HTR-8/SVneo (cell line): ENCODE results near the gene KCNS3.

ENCODE experiments used
- DNase-seq: peaks from one replicate; pipeline ENCODE4 v3.0.0; 2011; ENCODE audit warnings: low spot score, mixed read lengths; ENCODE audit not compliant: insufficient read length
- FAIRE-seq: peaks from 2 replicates; lab custom pipeline; 2011; peaks lifted over from hg19 to GRCh38; lab: Jason Lieb, UNC

Gene KCNS3

GRCh38 chr2:17876590-17876989 lies 1.9 kb upstream of the KCNS3 start:
- no peak for DNase-seq

DNA sequence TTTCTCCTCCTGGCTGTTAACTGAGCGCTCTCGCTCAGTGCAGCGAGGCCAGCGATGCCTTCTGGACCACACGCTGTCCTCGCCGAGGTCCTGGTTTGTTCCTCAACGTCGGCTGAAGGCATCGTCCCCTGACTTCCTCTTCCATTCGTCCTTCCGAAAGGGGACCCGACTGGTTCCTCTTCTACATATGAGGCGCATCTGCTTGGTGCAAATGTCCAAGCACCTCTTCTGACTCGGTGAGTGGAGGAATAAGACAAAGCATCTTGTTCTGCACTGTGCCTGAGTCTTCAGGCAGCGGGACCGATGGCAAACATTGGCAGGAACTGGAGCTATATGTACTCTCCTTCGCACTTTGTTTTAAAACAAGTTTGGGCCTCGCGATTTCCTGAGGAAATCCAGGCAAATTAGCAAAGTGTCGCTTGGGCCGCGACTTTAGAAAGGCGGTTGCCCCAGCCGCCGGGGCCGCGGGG lies 621 bp upstream of the KCNS3 start:
- FAIRE-seq (no peak), DNase-seq (no peak)

More at GRCh38 chr2:17876590-17876989, 1.9 kb upstream of the KCNS3 start:
- no peak for FAIRE-seq

DNA sequence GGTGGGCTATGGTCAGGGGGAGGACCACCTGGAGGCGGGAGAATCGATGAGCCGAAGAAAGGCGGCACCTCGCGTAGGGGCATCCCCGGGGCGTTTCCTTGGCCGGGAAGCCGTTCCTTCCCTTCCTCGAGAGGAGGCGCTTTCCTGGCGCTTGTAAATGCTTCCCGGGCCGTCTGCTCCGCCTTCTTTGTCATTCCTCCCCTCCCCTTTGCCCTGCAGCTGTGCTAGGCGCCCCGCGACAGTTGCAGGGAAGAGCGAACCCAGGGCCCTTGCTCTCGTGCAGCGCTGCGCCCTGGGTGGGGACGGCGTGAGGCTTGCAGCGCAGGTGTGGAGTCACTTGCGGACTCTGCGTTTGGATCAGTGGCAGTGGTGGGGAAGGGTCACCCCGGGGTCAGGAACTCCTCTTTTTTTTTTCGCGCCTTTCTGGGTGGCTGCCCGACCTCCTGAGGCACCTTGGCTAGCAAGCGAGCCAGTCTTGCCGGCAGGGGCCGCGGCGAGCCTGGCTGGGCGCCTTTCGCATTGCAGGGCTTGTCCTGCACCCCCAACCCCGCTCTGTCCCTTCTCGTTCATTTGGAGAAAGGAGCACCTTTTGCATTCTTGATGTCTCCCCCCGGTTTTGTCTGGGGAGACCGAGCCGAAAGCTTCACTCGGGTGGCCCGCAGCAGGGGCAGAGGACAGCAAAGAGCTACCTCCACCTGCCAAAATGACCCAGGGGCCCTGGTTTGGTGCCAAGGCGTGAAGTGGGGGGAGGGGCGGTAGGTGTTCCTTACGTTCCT lies 858 bp downstream of the KCNS3 start:
- DNase-seq: peak; percentile 37

GRCh38 chr2:17879913-17880274 lies 1.4 kb downstream of the KCNS3 start:
- FAIRE-seq: no peak

More for the DNA sequence above, 858 bp downstream of the KCNS3 start:
- FAIRE-seq: no peak

GRCh38 chr2:17892770-17893534 lies 14.5 kb downstream of the KCNS3 start:
- no peak for FAIRE-seq

More at GRCh38 chr2:17879913-17880274, 1.4 kb downstream of the KCNS3 start:
- no peak for DNase-seq

DNA sequence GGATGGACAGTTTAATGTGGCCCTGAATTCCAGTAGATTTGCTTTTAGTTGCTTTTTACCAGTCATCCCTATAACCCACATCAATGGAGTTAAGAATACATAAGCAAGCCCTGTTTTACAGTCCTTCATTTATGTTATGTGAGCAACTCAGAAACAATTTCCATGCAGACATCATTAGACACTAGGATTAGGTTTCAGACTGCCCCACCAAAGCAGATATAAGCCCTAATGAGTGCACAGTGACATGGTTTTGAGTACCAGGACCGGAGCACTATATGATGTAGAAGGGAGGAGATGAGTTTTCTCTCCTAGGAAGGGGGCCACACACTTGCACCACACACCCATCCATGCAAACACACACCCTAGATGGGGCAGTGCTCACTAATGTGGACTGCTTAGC lies 15.5 kb downstream of the KCNS3 start:
- DNase-seq (no peak), FAIRE-seq (no peak)

More at GRCh38 chr2:17892770-17893534, 14.5 kb downstream of the KCNS3 start:
- DNase-seq: no peak

DNA sequence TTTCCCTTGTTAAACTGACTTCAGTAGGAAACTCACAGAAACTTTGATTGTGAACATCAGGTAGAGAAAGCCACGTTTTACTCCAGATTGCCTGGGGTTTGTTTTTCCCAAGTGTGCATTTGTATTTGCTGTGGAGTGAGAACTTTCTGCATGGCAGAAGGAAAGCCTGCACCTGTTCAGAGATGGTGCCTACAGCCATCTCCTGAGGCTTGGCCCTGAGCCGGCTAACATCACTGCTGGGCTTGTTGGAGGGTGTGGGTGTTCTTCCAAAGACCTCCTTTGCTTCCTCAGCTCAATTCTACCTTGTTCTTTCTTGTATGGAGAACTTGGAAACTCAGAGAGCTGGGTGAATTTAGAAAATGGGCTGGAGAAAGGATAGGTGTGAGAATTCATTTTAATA lies 16.1 kb downstream of the KCNS3 start:
- FAIRE-seq (no peak), DNase-seq (no peak)

GRCh38 chr2:17899871-17900270 lies 21.4 kb downstream of the KCNS3 start:
- no peak for FAIRE-seq

DNA sequence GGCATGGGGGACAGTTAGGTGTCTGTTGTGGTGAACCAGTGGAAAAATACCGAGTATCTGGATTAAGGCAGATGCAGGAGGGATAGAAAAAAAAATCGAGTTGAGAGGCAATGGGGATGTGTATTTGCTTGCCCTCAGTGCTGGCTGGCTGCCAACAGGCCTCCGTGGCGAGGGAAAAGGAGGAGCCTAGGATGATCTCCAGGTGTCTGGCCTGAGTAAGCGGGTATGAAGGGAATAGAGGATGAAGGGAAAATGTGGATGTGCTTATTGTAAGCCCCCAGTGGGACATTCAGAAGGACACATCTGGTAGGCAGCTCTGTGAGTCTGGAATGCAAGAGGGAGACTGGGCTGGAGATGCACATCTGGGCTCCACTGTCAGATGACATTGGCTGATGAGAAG lies 22.8 kb downstream of the KCNS3 start:
- DNase-seq (no peak), FAIRE-seq (no peak)

More at GRCh38 chr2:17899871-17900270, 21.4 kb downstream of the KCNS3 start:
- no peak for DNase-seq

DNA sequence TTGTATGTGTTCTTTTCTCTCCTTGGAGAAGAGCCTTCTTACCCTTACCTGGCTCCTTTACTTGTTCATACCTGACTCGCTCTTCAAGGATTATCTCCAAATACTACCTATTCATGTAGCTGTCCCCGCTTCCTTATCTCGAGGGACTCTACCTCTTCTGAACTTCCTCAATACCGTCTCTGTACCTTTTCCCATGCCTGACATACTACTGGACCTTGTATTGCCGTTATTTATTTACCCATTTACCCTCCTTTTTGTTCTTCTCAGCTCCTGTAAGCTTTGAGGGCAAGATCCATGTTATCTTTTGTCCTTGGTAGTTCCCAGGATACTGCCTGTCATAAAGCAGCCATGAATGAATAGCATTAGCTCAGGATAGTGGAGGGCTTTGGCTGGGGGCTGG lies 32.5 kb downstream of the KCNS3 start:
- DNase-seq (no peak), FAIRE-seq (no peak)

- no peak for DNase-seq
- no peak for FAIRE-seq
Observed at GRCh38 chr2:17911491-17912260, 33.2 kb downstream of the KCNS3 start.

- no peak for FAIRE-seq
- no peak for DNase-seq
Observed at GRCh38 chr2:17912266-17912691, 33.8 kb downstream of the KCNS3 start.

DNA sequence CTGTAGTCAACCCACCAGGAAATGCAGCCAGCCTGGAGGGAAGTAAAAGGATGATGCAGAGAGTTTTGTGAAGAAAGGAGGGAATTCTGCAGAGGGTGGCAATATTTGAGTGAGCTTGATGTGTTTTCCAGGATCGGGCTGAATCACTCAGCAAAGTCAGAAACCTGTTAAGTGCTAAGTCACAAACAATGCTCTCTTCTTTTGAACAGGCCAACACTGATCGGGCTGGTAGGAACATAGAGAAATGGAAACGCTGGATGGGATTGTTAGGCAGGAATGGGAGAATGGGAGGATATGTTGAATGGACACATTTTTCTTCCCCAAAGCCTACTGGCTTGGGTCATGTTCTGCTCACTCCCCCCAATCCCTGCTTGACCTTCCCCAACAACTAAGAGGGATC lies 36.6 kb downstream of the KCNS3 start:
- FAIRE-seq (no peak), DNase-seq (no peak)

DNA sequence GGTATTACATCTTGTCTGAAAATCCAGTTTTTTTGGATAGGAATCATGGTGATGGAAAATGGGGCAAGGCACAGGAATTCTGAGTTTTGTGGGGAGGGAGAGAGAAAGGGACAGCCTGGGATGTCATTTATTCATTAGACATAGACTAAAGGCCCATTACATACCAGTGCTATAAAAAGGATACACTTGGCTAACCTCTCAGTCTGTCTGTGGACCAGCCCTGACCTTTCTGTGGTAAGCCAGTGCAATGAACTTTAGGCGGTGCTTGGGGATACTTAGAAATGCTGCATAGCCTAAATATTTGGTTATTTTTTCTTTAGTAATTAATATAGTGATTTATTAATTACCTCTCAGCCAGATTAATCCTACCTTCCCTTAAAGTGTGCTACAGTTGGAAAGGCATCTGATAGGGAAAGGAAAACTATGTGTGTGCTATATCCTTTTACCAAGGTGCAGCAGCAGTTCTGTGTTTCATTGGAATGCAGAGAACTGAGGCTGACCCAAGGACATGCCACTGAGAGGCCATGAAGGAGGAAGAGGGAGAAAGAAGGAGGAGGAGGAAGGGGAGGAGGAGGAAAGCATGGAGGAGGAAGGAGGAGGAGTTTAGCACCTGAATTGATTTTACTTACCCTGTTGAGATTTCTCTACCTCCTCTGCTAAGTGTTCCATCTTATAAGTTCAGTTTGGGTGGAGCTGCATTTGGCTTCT lies 37.5 kb downstream of the KCNS3 start:
- DNase-seq (no peak), FAIRE-seq (no peak)

DNA sequence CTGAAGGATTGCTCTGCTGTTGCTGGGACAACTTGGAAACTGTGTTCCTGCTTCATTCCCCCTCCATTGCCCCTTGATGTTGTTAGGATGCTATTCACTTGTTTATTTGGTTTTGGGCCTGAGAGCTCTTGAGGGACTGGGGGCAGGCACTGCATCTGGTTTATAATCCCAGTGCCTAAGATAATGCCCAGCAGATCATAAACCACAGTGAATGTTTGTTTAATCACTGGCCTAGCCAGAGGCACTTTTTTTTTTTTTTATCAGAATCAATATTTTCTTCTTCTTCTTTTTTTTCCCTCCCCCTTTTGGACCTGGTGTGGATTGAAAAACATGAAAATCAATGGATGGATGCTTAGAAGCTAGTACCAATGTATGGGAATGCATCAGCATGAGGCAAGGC lies 38.1 kb downstream of the KCNS3 start:
- DNase-seq (no peak), FAIRE-seq (no peak)

GRCh38 chr2:17918789-17919188 lies 40.3 kb downstream of the KCNS3 start:
- FAIRE-seq (no peak), DNase-seq (no peak)

GRCh38 chr2:17930773-17931172 lies 52.3 kb downstream of the KCNS3 start:
- no peak for DNase-seq

GRCh38 chr2:17933256-17933655 lies 54.8 kb downstream of the KCNS3 start:
- FAIRE-seq (no peak), DNase-seq (no peak)

More at GRCh38 chr2:17930773-17931172, 52.3 kb downstream of the KCNS3 start:
- FAIRE-seq: no peak

- DNase-seq (no peak), FAIRE-seq (no peak)
Observed at GRCh38 chr2:17934721-17935120, 56.3 kb downstream of the KCNS3 start.
